ENCODE results near the gene WNT11.

The WNT11 gene

DNA sequence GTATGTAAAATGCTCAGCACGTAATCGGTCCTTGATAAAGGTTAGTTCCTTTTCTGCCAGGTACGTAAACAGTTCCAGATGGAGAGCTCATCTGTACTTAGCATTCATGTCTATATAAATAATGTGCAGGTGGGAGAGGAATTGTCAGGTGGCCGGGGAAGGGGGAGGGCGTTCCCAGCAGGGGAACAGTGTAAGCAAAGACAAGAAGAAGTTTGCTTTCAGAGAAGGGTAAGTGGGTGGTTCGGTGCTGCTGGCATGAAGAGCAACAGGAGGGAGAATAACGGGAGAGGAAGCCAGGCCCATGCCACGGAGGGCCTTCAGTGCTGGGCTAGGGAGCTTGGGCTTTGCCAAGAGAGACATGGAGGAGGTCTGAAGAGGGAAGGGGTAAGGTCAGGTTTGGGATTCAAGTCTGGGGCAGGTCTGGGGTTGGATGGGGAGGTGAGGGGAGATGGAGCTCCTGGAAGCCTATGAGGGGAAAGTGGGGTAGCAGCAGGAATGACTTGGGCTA lies 11.4 kb upstream of the WNT11 start:
- DNase-seq = peak; percentile 70 to 86

DNA sequence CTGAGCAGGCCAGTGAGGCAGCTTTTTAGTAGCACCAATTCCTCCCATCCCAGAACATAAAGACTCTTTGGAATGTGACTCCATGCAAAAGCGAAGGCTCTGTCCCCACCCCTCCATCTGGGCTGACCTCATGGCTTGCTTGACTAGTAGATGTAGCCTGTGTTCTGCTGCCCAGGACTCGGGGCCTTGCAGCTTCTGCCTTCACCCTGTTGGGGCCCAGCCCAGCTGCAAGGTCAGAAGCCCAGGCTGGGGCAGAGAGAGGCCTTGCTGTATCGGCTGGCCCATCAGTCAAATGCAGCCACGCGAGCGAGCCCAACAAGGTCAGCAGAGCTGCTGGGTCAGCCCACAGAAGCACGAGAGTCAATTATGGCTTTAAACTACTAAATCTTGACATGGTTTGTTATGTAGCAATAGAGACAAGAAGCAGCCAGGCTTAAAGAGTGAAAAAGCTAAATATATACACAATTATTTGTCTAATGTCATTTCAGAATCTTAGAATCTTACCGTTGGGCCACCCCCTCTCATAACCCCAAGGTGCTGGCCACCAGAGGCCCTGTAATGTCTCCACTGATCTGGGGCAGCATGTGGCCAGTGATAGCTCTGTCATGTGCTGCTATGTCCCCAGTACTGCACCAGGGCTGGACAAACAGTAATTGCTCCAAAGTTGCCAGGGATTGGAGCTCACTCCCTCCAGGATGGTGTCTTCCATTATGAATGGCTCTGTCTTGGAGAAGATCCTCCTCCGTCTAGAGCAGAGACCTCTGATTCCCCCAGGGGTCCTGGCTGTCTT lies 10.4 kb upstream of the WNT11 start:
- DNase-seq = no peak

DNA sequence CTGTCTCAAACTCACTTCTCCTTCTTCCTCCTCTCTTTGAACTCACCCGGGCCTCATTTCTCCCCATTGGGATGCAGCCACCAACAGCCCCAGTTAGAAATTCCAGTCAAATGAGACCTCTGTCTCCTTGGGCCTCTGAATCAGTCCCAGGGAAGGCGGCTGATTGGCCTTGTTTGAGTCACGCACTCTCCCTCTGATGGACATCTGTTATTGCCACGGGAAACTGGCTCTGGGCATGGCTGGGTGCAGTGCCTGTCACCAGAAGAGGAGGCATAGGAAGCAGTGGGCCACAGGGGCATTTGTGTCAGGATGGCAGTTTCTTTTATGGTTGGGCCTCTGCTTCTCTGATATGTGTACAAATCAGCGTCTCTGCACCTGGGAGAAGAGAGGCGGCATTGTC lies 9.6 kb upstream of the WNT11 start:
- DNase-seq = no peak

DNA sequence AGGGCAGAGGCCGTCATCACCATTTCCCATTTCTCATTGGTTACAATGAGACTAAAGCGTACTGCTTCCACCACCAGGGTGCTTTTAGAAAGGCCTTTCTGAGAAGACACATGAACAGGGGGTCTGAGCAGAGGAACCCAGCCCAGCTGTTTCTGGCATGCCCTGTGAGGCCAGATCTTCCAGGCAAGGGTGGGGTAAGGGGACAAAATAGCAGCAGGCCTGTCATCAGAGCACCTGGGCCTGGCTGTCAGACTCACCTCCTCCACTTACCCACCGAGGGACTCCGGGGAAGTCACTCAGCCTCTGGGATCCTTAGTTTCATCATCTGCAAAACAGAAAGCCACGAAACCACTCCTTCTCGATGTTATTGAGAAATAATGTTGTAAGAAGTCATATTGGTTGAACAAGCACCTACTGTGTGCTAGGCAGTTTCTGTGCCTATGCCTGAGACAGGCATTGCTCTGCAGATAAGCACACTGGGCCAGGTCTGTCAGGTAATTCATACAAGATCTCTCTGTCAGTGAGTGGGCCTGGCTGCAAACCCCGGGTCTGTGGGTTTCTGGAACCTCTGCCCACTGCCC lies 8.8 kb upstream of the WNT11 start:
- DNase-seq = no peak

DNA sequence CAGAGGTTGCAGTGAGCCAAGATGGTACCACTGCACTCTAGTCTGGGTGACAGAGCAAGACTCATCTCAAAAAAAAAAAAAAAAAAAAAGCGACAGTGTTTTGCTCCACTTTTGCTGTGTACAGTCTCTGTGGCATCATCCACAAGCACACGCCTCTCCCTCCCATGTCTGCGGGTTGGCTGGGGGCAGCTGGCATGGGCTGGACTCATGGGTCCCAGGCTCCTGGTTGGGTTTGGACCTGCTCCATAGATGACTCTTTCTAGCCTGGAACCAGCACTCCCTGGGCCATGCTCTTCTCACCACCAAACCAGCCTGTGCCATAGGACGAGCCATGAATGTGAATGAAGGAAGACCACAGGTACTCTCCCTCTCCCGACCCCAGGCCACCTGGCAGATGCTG lies 7.9 kb upstream of the WNT11 start:
- DNase-seq = no peak

- no peak for DNase-seq
Observed at GRCh38 chr11:76212086-76213035, 6.1 kb upstream of the WNT11 start.

- no peak for DNase-seq
Observed at GRCh38 chr11:76210931-76211851, 4.9 kb upstream of the WNT11 start.

DNA sequence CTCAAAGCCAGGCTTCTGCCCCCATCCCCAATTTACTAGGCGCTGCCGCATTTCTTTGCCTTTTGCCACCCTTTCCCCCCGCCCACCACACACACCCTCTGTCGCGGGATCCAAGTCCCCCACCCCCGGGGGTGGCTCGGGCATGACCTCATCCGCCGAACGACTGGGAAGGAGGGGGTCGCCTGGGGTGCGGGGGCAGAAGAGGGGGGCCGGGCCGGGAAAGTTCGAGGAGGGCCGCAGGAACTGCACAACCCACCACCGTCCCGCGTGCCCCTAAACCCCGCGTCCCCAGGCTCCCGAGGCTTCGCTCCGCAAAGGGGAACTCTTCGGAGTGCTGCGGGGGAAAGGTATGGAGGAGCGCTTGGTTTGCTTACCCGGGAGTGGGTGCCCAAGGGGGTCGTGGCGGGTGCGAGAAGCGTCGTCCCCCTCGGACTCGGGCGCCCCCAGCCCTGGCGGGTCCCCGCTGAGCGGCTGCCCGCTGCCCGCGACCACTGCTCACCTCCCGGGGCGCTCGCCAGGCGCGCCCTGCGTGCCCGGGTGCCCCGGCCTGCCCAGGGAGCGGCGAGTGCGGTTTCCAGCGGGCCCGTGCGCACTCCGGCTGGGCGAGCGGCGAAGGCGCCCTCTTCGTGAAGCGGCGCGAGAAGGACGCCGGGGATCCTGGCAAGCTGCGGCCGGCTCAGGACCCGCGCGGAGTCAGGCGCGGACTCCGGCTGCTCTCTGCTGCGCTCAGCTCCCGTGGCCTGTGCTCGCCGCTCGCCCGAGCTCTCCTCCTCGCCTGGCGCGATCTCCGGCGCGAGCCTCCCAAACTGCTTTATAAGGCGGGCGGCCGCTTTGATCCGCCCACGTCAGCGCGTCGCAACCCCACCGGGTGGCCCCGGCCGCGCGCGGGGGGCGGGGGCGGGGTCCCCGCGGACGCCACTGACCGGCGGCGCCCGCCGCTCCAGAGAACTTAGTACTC lies 4.0 kb upstream of the WNT11 start:
- DNase-seq = peak; percentile 36 to 55

DNA sequence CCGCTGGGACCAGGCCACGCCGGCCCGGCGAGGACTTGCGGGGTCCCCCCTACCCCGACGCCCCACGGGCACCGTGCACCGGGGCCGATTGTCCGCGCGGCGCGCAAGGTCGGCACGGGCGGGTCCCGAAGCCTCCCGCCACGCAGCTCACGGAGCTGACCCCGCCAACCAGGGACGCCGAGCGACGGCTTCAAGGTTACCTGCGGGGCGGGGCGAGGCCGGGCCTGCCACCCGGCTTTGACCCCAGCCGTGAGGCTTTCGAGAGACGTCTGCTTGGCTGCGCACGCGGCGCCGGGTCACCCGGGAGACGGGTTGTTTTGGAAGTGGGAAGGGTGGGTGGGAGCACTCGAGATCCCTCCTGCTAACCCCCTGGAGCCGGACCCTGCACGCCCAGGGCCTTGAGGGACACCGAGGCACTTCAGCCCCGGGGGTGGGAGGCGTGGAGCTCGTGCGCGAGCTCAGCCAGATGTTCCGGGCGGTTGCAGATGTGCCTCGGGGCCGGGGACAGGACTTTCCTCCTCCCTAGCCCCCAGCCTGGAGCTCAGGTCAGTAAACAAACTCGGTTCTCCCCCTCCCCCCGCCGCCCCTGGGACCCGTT lies 3.2 kb upstream of the WNT11 start:
- no peak for DNase-seq

GRCh38 chr11:76208438-76209374 lies 2.4 kb upstream of the WNT11 start:
- DNase-seq = peak; percentile 35 to 41

- DNase-seq = peak; percentile 67 to 74
Observed at GRCh38 chr11:76207642-76208401, 1.5 kb upstream of the WNT11 start.

DNA sequence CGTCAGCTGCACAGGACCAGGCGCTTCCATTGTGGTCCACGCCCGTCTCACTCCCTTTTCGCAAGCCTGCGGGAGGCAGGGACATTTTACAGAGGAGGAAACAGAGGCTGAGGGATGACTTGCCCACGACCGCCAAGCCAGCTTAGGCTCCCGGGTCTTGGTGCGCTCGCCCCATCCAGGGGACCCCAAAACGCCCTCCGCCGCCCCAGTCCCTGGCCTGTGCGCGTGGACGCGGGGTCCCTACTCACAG lies 300 bp downstream of the WNT11 start:
- DNase-seq = no peak

- DNase-seq = no peak
Observed at GRCh38 chr11:76205252-76206076, 838 bp downstream of the WNT11 start.

GRCh38 chr11:76203937-76204336 lies 2.4 kb downstream of the WNT11 start:
- no peak for DNase-seq

GRCh38 chr11:76203131-76203925 lies 3.0 kb downstream of the WNT11 start:
- no peak for DNase-seq

GRCh38 chr11:76201672-76202412 lies 4.5 kb downstream of the WNT11 start:
- DNase-seq = no peak

Data from NCI-H2081 (cell line).